ENCODE measurements around the gene MIGA2. TPM values are rescaled to one million over a fixed set of nuclear protein-coding genes. Genes with fewer than 3 reads are reported as not detected.

MIGA2 gene
- total RNA-seq, 2 experiments from 2014 or later = 27.7 to 37.7 TPM

DNA sequence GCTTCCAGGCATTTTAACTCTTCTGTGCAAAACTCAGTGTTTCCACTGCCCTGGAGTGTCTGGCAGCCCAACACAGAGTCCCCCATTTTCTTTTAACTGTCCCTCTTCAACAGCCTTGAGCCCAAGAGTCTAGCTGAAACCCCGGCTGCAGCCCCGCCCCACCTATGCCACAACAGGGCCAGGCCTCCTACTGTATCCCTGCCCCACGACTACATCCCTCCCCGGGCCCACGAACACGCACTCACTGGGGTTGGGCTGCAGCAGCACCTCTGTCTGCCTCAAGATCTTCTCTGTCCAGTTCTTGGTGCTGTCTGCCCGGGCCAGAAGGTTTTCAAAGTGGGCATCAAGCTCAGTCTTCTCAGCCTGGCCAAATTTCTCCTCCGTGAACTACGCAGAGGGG lies 14.4 kb upstream of the MIGA2 start:
- TF ChIP-seq CTCF (conservative IDR thresholded peaks at IDR 0.05; ENCODE audit: low read length) = no peak
- no peak for TF ChIP-seq EZH2phosphoT487 (IDR thresholded peaks at IDR 0.05; ENCODE audit: borderline replicate concordance, low read depth, low read length)
- H3K9me2 ChIP-seq (ENCODE audit: insufficient read depth, low read length) = no peaks in the 10 kb centered on the region
- no peaks in the 10 kb centered on the region for H4K20me1 ChIP-seq (ENCODE audit: insufficient read depth, low read length)
- no peaks in the 10 kb centered on the region for H3K9me3 ChIP-seq (ENCODE audit: low read length)
- no peak overlapping the region for H3K27ac ChIP-seq (ENCODE audit: low read depth, low read length, poor library complexity, severe bottlenecking)
- H3K36me3 ChIP-seq (ENCODE audit: insufficient read depth, low read length) = no peaks in the 10 kb centered on the region
- DNase-seq (ENCODE audit: low spot score) = no peak
- intact Hi-C loops (cut with micrococcal nuclease; ENCODE audit: unreplicated experiment) = no loop called here
- CTCF ChIA-PET (ENCODE audit: unreplicated experiment) = no interaction called here
- H3K79me2 ChIP-seq (ENCODE audit: insufficient read depth, low read depth, low read length) = peaks cover 2% of the 10 kb centered on the region; the same call in 1 of the 2 replicates
- POLR2A ChIA-PET = interaction anchor here (0.6 to 1.0 kb wide), 3 partner anchors 97 to 376 kb away, joined by 3 to 4 read pairs (median 3); partner anchors contain the start of gene KYAT1
- no peak overlapping the region for H2AFZ ChIP-seq (ENCODE audit: low read length)
- H3K4me1 ChIP-seq (ENCODE audit: insufficient read depth, low read length, poor library complexity, severe bottlenecking) = peaks cover 17% of the 10 kb centered on the region
- H3K4me2 ChIP-seq (ENCODE audit: low read length) = no peak overlapping the region
- no peak overlapping the region for H3K4me3 ChIP-seq (ENCODE audit: low read depth, low read length, poor library complexity, severe bottlenecking)
- BruUV-seq (replicated peaks) = no TSS peak

DNA sequence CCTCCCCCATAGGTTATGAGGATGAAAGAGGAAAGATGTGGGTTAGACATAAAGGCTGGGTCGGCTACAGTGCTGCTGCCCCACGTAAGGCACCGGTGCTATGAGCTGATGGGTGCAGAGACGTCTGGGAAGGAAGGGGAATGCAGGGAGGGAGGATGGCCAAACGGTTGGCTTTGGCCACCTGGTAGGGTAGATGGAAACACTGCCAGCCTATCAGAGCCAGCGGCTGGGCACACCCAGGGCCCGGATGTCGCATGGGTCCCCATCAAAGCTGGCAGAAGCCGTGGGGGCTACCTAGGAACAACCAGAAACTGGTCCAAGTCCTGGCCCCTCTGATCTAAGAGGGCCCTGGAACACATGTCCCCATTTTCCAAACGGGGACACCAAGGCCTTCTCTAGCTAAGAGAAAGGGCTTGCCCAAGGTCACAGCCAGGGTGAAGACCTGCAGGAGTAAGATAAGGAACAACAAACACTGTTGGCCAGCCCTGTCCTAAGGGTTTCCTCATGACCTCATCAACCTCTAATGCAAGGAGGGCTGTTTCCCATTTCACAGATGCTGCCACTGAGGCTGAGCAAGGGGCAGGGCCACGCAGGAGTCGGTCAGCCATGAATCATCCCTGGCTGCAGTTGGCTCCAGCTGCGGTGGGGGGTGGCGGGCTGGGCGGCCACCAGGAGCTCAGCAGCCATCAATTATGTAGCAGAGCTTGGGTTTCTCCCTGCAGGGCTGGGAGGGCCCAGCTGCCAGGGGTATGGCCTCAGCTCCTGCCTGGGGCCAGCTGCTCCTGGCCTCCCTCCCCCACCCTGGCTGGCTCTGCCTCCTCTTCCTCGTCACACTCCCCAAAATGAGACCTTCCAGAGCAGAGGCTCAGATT lies 13.2 kb upstream of the MIGA2 start:
- Histone ChIP-seq H3K4me3 (ENCODE audit: low read depth, low read length, poor library complexity, severe bottlenecking) (no peak overlapping the region), H3K9me2 (ENCODE audit: insufficient read depth, low read length) (no peaks in the 10 kb centered on the region), H3K79me2 (ENCODE audit: insufficient read depth, low read depth, low read length) (peaks cover 8% of the 10 kb centered on the region; the same call in 1 of the 2 replicates), H2AFZ (ENCODE audit: low read length) (no peak overlapping the region), H3K36me3 (ENCODE audit: insufficient read depth, low read length) (no peaks in the 10 kb centered on the region), H4K20me1 (ENCODE audit: insufficient read depth, low read length) (no peaks in the 10 kb centered on the region), H3K9me3 (ENCODE audit: low read length) (no peaks in the 10 kb centered on the region), H3K27ac (ENCODE audit: low read depth, low read length, poor library complexity, severe bottlenecking) (no peak overlapping the region), H3K4me2 (ENCODE audit: low read length) (no peak overlapping the region), H3K4me1 (ENCODE audit: insufficient read depth, low read length, poor library complexity, severe bottlenecking) (peaks cover 25% of the 10 kb centered on the region)
- no peak for DNase-seq (ENCODE audit: low spot score)
- BruUV-seq (replicated peaks) = no TSS peak
- POLR2A ChIA-PET = interaction anchor here (0.5 to 0.6 kb wide), 3 partner anchors 35 to 1021 kb away, joined by 3 to 5 read pairs (median 5); no protein-coding TSS in a partner anchor
- TF ChIP-seq CTCF (conservative IDR thresholded peaks at IDR 0.05; ENCODE audit: low read length) = no peak
- TF ChIP-seq EZH2phosphoT487 (IDR thresholded peaks at IDR 0.05; ENCODE audit: borderline replicate concordance, low read depth, low read length) = no peak
- CTCF ChIA-PET (ENCODE audit: unreplicated experiment) = no interaction called here
- intact Hi-C loops (cut with micrococcal nuclease; ENCODE audit: unreplicated experiment) = no loop called here

DNA sequence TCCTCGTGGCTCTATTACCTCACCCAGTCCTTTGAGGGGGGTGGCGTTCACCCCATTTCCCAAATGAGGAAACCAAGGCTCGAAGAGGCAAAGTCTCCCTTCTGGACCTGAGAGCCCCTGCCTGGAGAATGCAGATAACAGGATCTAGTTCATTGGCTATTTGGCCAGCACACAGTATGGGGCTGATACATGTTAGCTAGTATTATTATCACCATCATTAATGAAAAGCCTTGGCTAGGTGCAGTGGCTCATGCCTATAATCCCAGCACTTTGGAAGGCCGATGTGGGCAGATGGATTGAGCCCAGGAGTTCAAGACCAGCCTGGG lies 12.6 kb upstream of the MIGA2 start:
- H3K9me3 ChIP-seq (ENCODE audit: low read length) = no peaks in the 10 kb centered on the region
- no peaks in the 10 kb centered on the region for H3K9me2 ChIP-seq (ENCODE audit: insufficient read depth, low read length)
- intact Hi-C loops (cut with micrococcal nuclease; ENCODE audit: unreplicated experiment) = no loop called here
- peaks cover 8% of the 10 kb centered on the region; the same call in 1 of the 2 replicates for H3K79me2 ChIP-seq (ENCODE audit: insufficient read depth, low read depth, low read length)
- no peak overlapping the region for H3K4me2 ChIP-seq (ENCODE audit: low read length)
- no peak overlapping the region for H3K4me3 ChIP-seq (ENCODE audit: low read depth, low read length, poor library complexity, severe bottlenecking)
- no peak overlapping the region for H3K27ac ChIP-seq (ENCODE audit: low read depth, low read length, poor library complexity, severe bottlenecking)
- no peaks in the 10 kb centered on the region for H4K20me1 ChIP-seq (ENCODE audit: insufficient read depth, low read length)
- DNase-seq (ENCODE audit: low spot score) = no peak
- CTCF ChIA-PET (ENCODE audit: unreplicated experiment) = no interaction called here
- TF ChIP-seq EZH2phosphoT487 (IDR thresholded peaks at IDR 0.05; ENCODE audit: borderline replicate concordance, low read depth, low read length) (no peak), CTCF (conservative IDR thresholded peaks at IDR 0.05; ENCODE audit: low read length) (no peak)
- peaks cover 30% of the 10 kb centered on the region for H3K4me1 ChIP-seq (ENCODE audit: insufficient read depth, low read length, poor library complexity, severe bottlenecking)
- H2AFZ ChIP-seq (ENCODE audit: low read length) = no peak overlapping the region
- H3K36me3 ChIP-seq (ENCODE audit: insufficient read depth, low read length) = no peaks in the 10 kb centered on the region
- BruUV-seq (replicated peaks) = no TSS peak
- POLR2A ChIA-PET = interaction anchor here (0.5 to 0.6 kb wide), 2 partner anchors 36 to 581 kb away, joined by 3 to 5 read pairs; no protein-coding TSS in a partner anchor

All from OCI-LY7 (cell line).